WTC11 (cell line): ENCODE results near the gene PDK3. TPM values are rescaled to one million over a fixed set of nuclear protein-coding genes. Genes with fewer than 3 reads are reported as not detected.

Experiments used
- ATAC-seq: fragments of 200-7000 bp; cut with Tn5 transposase; 2 replicates; pipeline ENCODE4 v1.10.0; 2021; ENCODE audit warnings: mild to moderate bottlenecking, moderate library complexity
- CTCF ChIA-PET: fragments of 300-600 bp; sonication (Branson Sonifier 250); formaldehyde crosslinking; loops from one replicate; lab custom pipeline; 2021; ENCODE audit warnings: antibody characterized with exemption; lab: Charles Lee
- POLR2A ChIA-PET: fragments of 350-600 bp; sonication (Branson Sonifier 250); formaldehyde crosslinking; loops from one replicate; lab custom pipeline; 2021; ENCODE audit warnings: antibody characterized with exemption; lab: Charles Lee
- DNase-seq: peaks from one replicate; pipeline ENCODE4 v3.0.0; 2021; ENCODE audit warnings: low spot score
- H3K27ac Mint-ChIP-seq: 2 replicates; pipeline ENCODE4 v1.8.0; 2021; ENCODE audit warnings: mixed read lengths
- H3K27me3 Mint-ChIP-seq: 2 replicates; pipeline ENCODE4 v1.8.0; 2021; ENCODE audit warnings: low read depth, mild to moderate bottlenecking, moderate library complexity, mixed read lengths
- H3K36me3 Mint-ChIP-seq: 2 replicates; pipeline ENCODE4 v1.8.0; 2021; ENCODE audit warnings: mixed read lengths
- H3K4me1 Mint-ChIP-seq: 2 replicates; pipeline ENCODE4 v1.8.0; 2022; ENCODE audit warnings: mixed read lengths
- H3K4me3 Mint-ChIP-seq: 2 replicates; pipeline ENCODE4 v1.8.0; 2021; ENCODE audit warnings: mild to moderate bottlenecking, moderate library complexity, mixed read lengths
- H3K9me3 Mint-ChIP-seq: 2 replicates; pipeline ENCODE4 v1.8.0; 2021; ENCODE audit warnings: mixed read lengths
- ATF2 ChIP-seq: sonication (generic); formaldehyde crosslinking; IDR thresholded peaks from 2 replicates; pipeline ENCODE4 v1.8.1; 2022; ENCODE audit warnings: low read depth, missing genetic modification reagents, borderline replicate concordance
- CREB1 ChIP-seq: sonication (generic); formaldehyde crosslinking; IDR thresholded peaks from 2 replicates; pipeline ENCODE4 v1.8.0; 2023; ENCODE audit warnings: mild to moderate bottlenecking, missing genetic modification reagents
- CREM ChIP-seq: sonication (generic); formaldehyde crosslinking; IDR thresholded peaks from 2 replicates; pipeline ENCODE4 v1.8.1; 2022; ENCODE audit warnings: mild to moderate bottlenecking, missing genetic modification reagents, moderate library complexity
- CTCF ChIP-seq: fragments of 200-600 bp; IDR thresholded peaks from 2 replicates; pipeline ENCODE4 v1.8.0; 2022; ENCODE audit warnings: antibody characterized with exemption
- FOXP1 ChIP-seq: sonication (generic); formaldehyde crosslinking; IDR thresholded peaks from 2 replicates; pipeline ENCODE4 v1.8.0; 2022; ENCODE audit warnings: missing genetic modification reagents, mild to moderate bottlenecking, moderate library complexity, borderline replicate concordance
- GABPB1 ChIP-seq: sonication (generic); formaldehyde crosslinking; IDR thresholded peaks from 2 replicates; pipeline ENCODE4 v1.8.1; 2023; ENCODE audit warnings: mild to moderate bottlenecking, missing genetic modification reagents
- MYBL2 ChIP-seq: sonication (generic); formaldehyde crosslinking; IDR thresholded peaks from 2 replicates; pipeline ENCODE4 v1.8.1; 2023; ENCODE audit warnings: mild to moderate bottlenecking, moderate library complexity, missing genetic modification reagents
- NR2C2 ChIP-seq: sonication (generic); formaldehyde crosslinking; IDR thresholded peaks from 2 replicates; pipeline ENCODE4 v1.8.0; 2022; ENCODE audit warnings: mild to moderate bottlenecking, missing genetic modification reagents
- ZNF671 ChIP-seq: fragments of 250-450 bp; sonication (Bioruptor Pico); IDR thresholded peaks from 2 replicates; pipeline ENCODE4 v1.8.0; 2021; ENCODE audit warnings: mild to moderate bottlenecking
- total RNA-seq: library from RNA; stranded (reverse); gene quantifications from 3 replicates; pipeline ENCODE4 v1.2.3, GENCODE V29; 2021
- TF ChIP-seq, protein P1 (sequence below): fragments of 250-450 bp; sonication (Bioruptor Pico); IDR thresholded peaks from 2 replicates; pipeline ENCODE4 v2.1.2; 2022; ENCODE audit warnings: mild to moderate bottlenecking, moderate library complexity
- TF ChIP-seq, protein P2 (sequence below): sonication (generic); formaldehyde crosslinking; IDR thresholded peaks from 2 replicates; pipeline ENCODE4 v1.8.0; 2023; ENCODE audit warnings: mild to moderate bottlenecking, missing genetic modification reagents
- TF ChIP-seq, protein P3 (sequence below): fragments of 250-450 bp; sonication (Bioruptor Pico); IDR thresholded peaks from 2 replicates; pipeline ENCODE4 v1.8.0; 2021; ENCODE audit warnings: mild to moderate bottlenecking
- TF ChIP-seq, protein P4 (sequence below): sonication (generic); formaldehyde crosslinking; IDR thresholded peaks from 2 replicates; pipeline ENCODE4 v1.8.0; 2022; ENCODE audit warnings: missing genetic modification reagents
- TF ChIP-seq, protein P5 (sequence below): sonication (generic); formaldehyde crosslinking; IDR thresholded peaks from 2 replicates; pipeline ENCODE4 v1.8.0; 2022; ENCODE audit warnings: mild to moderate bottlenecking, missing genetic modification reagents

PDK3 gene
- total RNA-seq, 1 experiment from 2014 or later = 34.4 TPM

GRCh38 chrX:24443918-24444317, 21.2 kb upstream of the PDK3 start:
- ChIA-PET CTCF (no interaction called here), POLR2A (interaction anchor here (0.6 kb wide), 1 partner anchor 18 kb away, joined by 6 read pairs; no protein-coding TSS in a partner anchor)
- Mint-ChIP-seq H3K9me3 (peaks cover 6% of the 10 kb centered on the region), H3K4me3 (no peak overlapping the region), H3K4me1 (no peaks in the 10 kb centered on the region), H3K27ac (no peak overlapping the region), H3K27me3 (no peaks in the 10 kb centered on the region), H3K36me3 (peaks cover 9% of the 10 kb centered on the region)
- DNase-seq (no peak), ATAC-seq (no peak)
- TF ChIP-seq CREB1 (CRISPR knock-in tag) (no peak), ATF2 (no peak), CTCF (no peak), NR2C2 (CRISPR knock-in tag) (no peak), GABPB1 (CRISPR knock-in tag) (no peak), FOXP1 (no peak), MYBL2 (CRISPR knock-in tag) (no peak)
- TF ChIP-seq, protein P1, sequence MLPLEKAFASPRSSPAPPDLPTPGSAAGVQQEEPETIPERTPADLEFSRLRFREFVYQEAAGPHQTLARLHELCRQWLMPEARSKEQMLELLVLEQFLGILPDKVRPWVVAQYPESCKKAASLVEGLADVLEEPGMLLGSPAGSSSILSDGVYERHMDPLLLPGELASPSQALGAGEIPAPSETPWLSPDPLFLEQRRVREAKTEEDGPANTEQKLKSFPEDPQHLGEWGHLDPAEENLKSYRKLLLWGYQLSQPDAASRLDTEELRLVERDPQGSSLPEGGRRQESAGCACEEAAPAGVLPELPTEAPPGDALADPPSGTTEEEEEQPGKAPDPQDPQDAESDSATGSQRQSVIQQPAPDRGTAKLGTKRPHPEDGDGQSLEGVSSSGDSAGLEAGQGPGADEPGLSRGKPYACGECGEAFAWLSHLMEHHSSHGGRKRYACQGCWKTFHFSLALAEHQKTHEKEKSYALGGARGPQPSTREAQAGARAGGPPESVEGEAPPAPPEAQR (CRISPR knock-in tag) = no peak
- TF ChIP-seq, protein P2, sequence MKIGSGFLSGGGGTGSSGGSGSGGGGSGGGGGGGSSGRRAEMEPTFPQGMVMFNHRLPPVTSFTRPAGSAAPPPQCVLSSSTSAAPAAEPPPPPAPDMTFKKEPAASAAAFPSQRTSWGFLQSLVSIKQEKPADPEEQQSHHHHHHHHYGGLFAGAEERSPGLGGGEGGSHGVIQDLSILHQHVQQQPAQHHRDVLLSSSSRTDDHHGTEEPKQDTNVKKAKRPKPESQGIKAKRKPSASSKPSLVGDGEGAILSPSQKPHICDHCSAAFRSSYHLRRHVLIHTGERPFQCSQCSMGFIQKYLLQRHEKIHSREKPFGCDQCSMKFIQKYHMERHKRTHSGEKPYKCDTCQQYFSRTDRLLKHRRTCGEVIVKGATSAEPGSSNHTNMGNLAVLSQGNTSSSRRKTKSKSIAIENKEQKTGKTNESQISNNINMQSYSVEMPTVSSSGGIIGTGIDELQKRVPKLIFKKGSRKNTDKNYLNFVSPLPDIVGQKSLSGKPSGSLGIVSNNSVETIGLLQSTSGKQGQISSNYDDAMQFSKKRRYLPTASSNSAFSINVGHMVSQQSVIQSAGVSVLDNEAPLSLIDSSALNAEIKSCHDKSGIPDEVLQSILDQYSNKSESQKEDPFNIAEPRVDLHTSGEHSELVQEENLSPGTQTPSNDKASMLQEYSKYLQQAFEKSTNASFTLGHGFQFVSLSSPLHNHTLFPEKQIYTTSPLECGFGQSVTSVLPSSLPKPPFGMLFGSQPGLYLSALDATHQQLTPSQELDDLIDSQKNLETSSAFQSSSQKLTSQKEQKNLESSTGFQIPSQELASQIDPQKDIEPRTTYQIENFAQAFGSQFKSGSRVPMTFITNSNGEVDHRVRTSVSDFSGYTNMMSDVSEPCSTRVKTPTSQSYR (CRISPR knock-in tag) = no peak
- TF ChIP-seq, protein P3, sequence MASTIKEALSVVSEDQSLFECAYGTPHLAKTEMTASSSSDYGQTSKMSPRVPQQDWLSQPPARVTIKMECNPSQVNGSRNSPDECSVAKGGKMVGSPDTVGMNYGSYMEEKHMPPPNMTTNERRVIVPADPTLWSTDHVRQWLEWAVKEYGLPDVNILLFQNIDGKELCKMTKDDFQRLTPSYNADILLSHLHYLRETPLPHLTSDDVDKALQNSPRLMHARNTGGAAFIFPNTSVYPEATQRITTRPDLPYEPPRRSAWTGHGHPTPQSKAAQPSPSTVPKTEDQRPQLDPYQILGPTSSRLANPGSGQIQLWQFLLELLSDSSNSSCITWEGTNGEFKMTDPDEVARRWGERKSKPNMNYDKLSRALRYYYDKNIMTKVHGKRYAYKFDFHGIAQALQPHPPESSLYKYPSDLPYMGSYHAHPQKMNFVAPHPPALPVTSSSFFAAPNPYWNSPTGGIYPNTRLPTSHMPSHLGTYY (CRISPR knock-in tag) = no peak

GRCh38 chrX:24444645-24445044, 20.4 kb upstream of the PDK3 start:
- H3K9me3 Mint-ChIP-seq = peaks cover 6% of the 10 kb centered on the region
- ChIA-PET POLR2A (interaction anchor here (0.6 kb wide), 1 partner anchor 8 kb away, joined by 6 read pairs; no protein-coding TSS in a partner anchor), CTCF (no interaction called here)
- ATAC-seq (no peak), DNase-seq (no peak)
- TF ChIP-seq ZNF671 (no peak), CREM (CRISPR knock-in tag) (no peak)
- H3K36me3 Mint-ChIP-seq = peaks cover 9% of the 10 kb centered on the region
- H3K27me3 Mint-ChIP-seq = no peaks in the 10 kb centered on the region
- H3K4me3 Mint-ChIP-seq = no peak overlapping the region
- H3K27ac Mint-ChIP-seq = no peak overlapping the region
- H3K4me1 Mint-ChIP-seq = no peaks in the 10 kb centered on the region

- CTCF ChIA-PET = no interaction called here
- H3K36me3 Mint-ChIP-seq = 0 out of 2 replicates have a peak, but pooled peaks cover 3% of the 10 kb centered on the region
- DNase-seq = no peak
- H3K4me3 Mint-ChIP-seq = no peak overlapping the region
- no peak for ATAC-seq
- no peak overlapping the region for H3K27ac Mint-ChIP-seq
- H3K4me1 Mint-ChIP-seq = 0 out of 2 replicates have a peak, but pooled peaks cover 2% of the 10 kb centered on the region
- H3K27me3 Mint-ChIP-seq = no peaks in the 10 kb centered on the region
- 0 out of 2 replicates have a peak, but pooled peaks cover 3% of the 10 kb centered on the region for H3K9me3 Mint-ChIP-seq
- POLR2A ChIA-PET = no interaction called here
- TF ChIP-seq, protein P4, sequence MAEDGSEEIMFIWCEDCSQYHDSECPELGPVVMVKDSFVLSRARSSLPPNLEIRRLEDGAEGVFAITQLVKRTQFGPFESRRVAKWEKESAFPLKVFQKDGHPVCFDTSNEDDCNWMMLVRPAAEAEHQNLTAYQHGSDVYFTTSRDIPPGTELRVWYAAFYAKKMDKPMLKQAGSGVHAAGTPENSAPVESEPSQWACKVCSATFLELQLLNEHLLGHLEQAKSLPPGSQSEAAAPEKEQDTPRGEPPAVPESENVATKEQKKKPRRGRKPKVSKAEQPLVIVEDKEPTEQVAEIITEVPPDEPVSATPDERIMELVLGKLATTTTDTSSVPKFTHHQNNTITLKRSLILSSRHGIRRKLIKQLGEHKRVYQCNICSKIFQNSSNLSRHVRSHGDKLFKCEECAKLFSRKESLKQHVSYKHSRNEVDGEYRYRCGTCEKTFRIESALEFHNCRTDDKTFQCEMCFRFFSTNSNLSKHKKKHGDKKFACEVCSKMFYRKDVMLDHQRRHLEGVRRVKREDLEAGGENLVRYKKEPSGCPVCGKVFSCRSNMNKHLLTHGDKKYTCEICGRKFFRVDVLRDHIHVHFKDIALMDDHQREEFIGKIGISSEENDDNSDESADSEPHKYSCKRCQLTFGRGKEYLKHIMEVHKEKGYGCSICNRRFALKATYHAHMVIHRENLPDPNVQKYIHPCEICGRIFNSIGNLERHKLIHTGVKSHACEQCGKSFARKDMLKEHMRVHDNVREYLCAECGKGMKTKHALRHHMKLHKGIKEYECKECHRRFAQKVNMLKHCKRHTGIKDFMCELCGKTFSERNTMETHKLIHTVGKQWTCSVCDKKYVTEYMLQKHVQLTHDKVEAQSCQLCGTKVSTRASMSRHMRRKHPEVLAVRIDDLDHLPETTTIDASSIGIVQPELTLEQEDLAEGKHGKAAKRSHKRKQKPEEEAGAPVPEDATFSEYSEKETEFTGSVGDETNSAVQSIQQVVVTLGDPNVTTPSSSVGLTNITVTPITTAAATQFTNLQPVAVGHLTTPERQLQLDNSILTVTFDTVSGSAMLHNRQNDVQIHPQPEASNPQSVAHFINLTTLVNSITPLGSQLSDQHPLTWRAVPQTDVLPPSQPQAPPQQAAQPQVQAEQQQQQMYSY (CRISPR knock-in tag) = no peak
- TF ChIP-seq, protein P5, sequence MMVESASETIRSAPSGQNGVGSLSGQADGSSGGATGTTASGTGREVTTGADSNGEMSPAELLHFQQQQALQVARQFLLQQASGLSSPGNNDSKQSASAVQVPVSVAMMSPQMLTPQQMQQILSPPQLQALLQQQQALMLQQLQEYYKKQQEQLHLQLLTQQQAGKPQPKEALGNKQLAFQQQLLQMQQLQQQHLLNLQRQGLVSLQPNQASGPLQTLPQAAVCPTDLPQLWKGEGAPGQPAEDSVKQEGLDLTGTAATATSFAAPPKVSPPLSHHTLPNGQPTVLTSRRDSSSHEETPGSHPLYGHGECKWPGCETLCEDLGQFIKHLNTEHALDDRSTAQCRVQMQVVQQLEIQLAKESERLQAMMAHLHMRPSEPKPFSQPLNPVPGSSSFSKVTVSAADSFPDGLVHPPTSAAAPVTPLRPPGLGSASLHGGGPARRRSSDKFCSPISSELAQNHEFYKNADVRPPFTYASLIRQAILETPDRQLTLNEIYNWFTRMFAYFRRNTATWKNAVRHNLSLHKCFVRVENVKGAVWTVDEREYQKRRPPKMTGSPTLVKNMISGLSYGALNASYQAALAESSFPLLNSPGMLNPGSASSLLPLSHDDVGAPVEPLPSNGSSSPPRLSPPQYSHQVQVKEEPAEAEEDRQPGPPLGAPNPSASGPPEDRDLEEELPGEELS (CRISPR knock-in tag) = no peak
- TF ChIP-seq, protein P1 (CRISPR knock-in tag) = no peak
- TF ChIP-seq FOXP1 = no peak
These were observed 16.3 kb upstream of the PDK3 start for GRCh38 chrX:24448762-24449250.
